HEK293 (cell line): ENCODE results near the gene NXPH2.
A peak's percentile ranks its signal among the peaks of the same experiment; 100 is the strongest.

ENCODE experiments used
- CTCF ChIA-PET: fragments of 350-600 bp; formaldehyde crosslinking; extraction: SDS; loops from one replicate; lab custom pipeline; 2021; ENCODE audit warnings: antibody characterized with exemption; lab: Yijun Ruan, JAX
- POLR2A ChIA-PET: fragments of 300-600 bp; formaldehyde crosslinking; extraction: SDS; loops from one replicate; lab custom pipeline; 2020; ENCODE audit warnings: antibody characterized with exemption, inconsistent platforms; lab: Yijun Ruan, JAX
- H3K27ac ChIP-seq: fragments of 200-500 bp; sonication (Bioruptor generic); 2 replicates; pipeline ENCODE4 v1.5.1; 2014; ENCODE audit warnings: low read depth, low read length, control low read depth, inconsistent platforms; ENCODE audit errors: extremely low read depth
- H3K36me3 ChIP-seq, 2 experiments: fragments of 200-500 bp in 1 of 2; sonication (Bioruptor generic) in 1 of 2; 1 replicate in 1 of 2; 2 replicates in 1 of 2; pipeline ENCODE4 v1.5.1; 2014 to 2017; ENCODE audit warnings: inconsistent platforms in 2 of 2, low read length in 2 of 2; ENCODE audit not compliant: control insufficient read depth in 2 of 2, insufficient read depth in 1 of 2
- H3K4me1 ChIP-seq: fragments of 200-500 bp; sonication (Bioruptor generic); 2 replicates; pipeline ENCODE4 v1.5.1; 2014; ENCODE audit warnings: mild to moderate bottlenecking, low read length, inconsistent platforms; ENCODE audit not compliant: control insufficient read depth, insufficient read depth
- H3K4me3 ChIP-seq: 2 replicates; pipeline ENCODE4 v1.5.1; 2011; ENCODE audit warnings: low read depth, mild to moderate bottlenecking, control low read depth, low read length, moderate library complexity
- H3K9me3 ChIP-seq: fragments of 200-500 bp; sonication (Bioruptor generic); 2 replicates; pipeline ENCODE4 v1.5.1; 2014; ENCODE audit warnings: low read depth, low read length, inconsistent platforms; ENCODE audit not compliant: control insufficient read depth, insufficient read depth
- FEZF1 ChIP-seq: fragments of 450-650 bp; formaldehyde crosslinking; IDR thresholded peaks from 2 replicates; pipeline ENCODE4 v1.5.1; 2016; ENCODE audit warnings: missing biosample characterization, missing genetic modification characterization
- GLIS1 ChIP-seq: fragments of 450-650 bp; formaldehyde crosslinking; IDR thresholded peaks from 2 replicates; pipeline ENCODE4 v1.5.1; 2016; ENCODE audit warnings: missing biosample characterization, missing genetic modification characterization
- KLF17 ChIP-seq: fragments of 450-650 bp; formaldehyde crosslinking; IDR thresholded peaks from 2 replicates; pipeline ENCODE4 v1.5.1; 2016; ENCODE audit warnings: missing biosample characterization, missing genetic modification characterization
- MEIS1 ChIP-seq: sonication (generic); formaldehyde crosslinking; IDR thresholded peaks from 2 replicates; pipeline ENCODE4 v1.8.1; 2022; ENCODE audit warnings: missing genetic modification reagents, mild to moderate bottlenecking, borderline replicate concordance
- MYNN ChIP-seq: fragments of 450-650 bp; formaldehyde crosslinking; IDR thresholded peaks from 2 replicates; pipeline ENCODE4 v1.5.1; 2016; ENCODE audit warnings: missing biosample characterization, missing genetic modification characterization, borderline replicate concordance
- SETDB1 ChIP-seq: IDR thresholded peaks from one replicate; pipeline ENCODE4 v1.6.1; 2017; ENCODE audit warnings: mild to moderate bottlenecking, low read length, moderate library complexity, mixed read lengths; ENCODE audit not compliant: insufficient read length
- ZNF175 ChIP-seq: fragments of 450-650 bp; formaldehyde crosslinking; IDR thresholded peaks from 2 replicates; pipeline ENCODE4 v1.5.1; 2016; ENCODE audit warnings: missing biosample characterization, missing genetic modification characterization
- ZNF18 ChIP-seq: fragments of 450-650 bp; formaldehyde crosslinking; IDR thresholded peaks from 2 replicates; pipeline ENCODE4 v1.5.1; 2016; ENCODE audit warnings: missing biosample characterization, missing genetic modification characterization
- ZNF548 ChIP-seq: fragments of 450-650 bp; formaldehyde crosslinking; IDR thresholded peaks from 2 replicates; pipeline ENCODE4 v1.5.1; 2016; ENCODE audit warnings: missing biosample characterization, missing genetic modification characterization
- ZNF629 ChIP-seq: fragments of 450-650 bp; formaldehyde crosslinking; IDR thresholded peaks from 2 replicates; pipeline ENCODE4 v1.5.1; 2017; ENCODE audit warnings: missing biosample characterization, missing genetic modification characterization
- ZNF658 ChIP-seq: fragments of 450-650 bp; formaldehyde crosslinking; IDR thresholded peaks from 2 replicates; pipeline ENCODE4; 2016; ENCODE audit warnings: missing biosample characterization, missing genetic modification characterization
- ZNF670 ChIP-seq: fragments of 450-650 bp; formaldehyde crosslinking; IDR thresholded peaks from 2 replicates; pipeline ENCODE4 v1.5.1; 2016; ENCODE audit warnings: missing biosample characterization, missing genetic modification characterization, low read depth
- ZNF747 ChIP-seq: fragments of 450-650 bp; formaldehyde crosslinking; IDR thresholded peaks from 2 replicates; pipeline ENCODE4 v1.5.1; 2016; ENCODE audit warnings: missing biosample characterization, missing genetic modification characterization
- ZSCAN16 ChIP-seq: fragments of 450-650 bp; formaldehyde crosslinking; IDR thresholded peaks from 2 replicates; pipeline ENCODE4 v1.5.1; 2016; ENCODE audit warnings: missing biosample characterization, missing genetic modification characterization
- TF ChIP-seq, protein P1 (sequence below): fragments of 450-650 bp; formaldehyde crosslinking; IDR thresholded peaks from 2 replicates; pipeline ENCODE4 v1.5.1; 2016; ENCODE audit warnings: missing biosample characterization, missing genetic modification characterization

The NXPH2 gene

GRCh38 chr2:138711812-138712211 is 68.4 kb downstream of the NXPH2 start (continued):
- TF ChIP-seq, protein P1, sequence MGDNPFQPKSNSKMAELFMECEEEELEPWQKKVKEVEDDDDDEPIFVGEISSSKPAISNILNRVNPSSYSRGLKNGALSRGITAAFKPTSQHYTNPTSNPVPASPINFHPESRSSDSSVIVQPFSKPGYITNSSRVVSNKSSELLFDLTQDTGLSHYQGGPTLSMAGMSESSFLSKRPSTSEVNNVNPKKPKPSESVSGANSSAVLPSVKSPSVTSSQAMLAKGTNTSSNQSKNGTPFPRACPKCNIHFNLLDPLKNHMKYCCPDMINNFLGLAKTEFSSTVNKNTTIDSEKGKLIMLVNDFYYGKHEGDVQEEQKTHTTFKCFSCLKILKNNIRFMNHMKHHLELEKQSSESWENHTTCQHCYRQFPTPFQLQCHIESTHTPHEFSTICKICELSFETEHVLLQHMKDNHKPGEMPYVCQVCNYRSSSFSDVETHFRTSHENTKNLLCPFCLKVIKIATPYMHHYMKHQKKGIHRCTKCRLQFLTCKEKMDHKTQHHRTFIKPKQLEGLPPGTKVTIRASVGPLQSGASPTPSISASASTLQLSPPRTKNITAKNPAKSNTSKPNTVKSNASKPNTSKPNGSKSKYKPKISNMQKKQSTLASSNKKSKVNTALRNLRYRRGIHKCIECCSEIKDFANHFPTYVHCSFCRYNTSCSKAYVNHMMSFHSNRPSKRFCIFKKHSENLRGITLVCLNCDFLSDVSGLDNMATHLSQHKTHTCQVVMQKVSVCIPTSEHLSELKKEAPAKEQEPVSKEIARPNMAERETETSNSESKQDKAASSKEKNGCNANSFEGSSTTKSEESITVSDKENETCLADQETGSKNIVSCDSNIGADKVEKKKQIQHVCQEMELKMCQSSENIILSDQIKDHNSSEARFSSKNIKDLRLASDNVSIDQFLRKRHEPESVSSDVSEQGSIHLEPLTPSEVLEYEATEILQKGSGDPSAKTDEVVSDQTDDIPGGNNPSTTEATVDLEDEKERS (tag by site-specific recombination): no peak
- no peak for TF ChIP-seq ZSCAN16

DNA sequence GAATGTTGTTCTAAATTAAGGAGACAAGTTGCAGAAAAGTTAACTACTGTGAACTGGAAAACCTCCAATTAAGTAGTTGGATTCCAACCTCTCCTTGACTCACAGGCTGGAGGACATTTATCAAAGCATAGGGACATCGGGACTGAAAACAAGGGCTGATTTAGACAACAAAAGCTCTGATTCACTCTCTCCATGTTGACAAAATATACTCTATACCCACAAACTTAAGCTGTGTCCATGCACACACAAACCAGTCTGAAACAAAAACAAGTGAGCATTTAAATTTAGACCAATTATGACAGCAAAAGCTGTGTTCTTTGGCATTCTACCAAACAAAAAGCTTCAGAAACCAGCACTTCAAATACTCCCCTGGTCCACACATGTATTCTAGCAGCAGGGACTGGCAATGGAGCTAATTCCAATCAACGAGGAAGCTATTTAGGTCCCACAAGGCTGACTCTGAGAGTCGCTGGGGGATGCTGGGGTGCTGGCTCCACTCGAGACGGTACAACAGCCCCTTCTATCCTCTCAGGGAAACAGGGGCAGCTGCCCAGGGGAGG is 71.4 kb downstream of the NXPH2 start:
- Histone ChIP-seq H3K4me3 (no peak overlapping the region), H3K4me1 (peaks cover 8% of the 10 kb centered on the region; the same call in 1 of the 2 replicates), H3K27ac (no peak overlapping the region), H3K9me3 (no peaks in the 10 kb centered on the region)
- POLR2A ChIA-PET: interaction anchor here (0.6 to 0.9 kb wide), 2 partner anchors 16 to 640 kb away, joined by 3 to 9 read pairs; no protein-coding TSS in a partner anchor
- TF ChIP-seq FEZF1 (tag by site-specific recombination) (peak; percentile 62), KLF17 (tag by site-specific recombination) (no peak), MYNN (tag by site-specific recombination) (no peak), ZNF629 (tag by site-specific recombination) (no peak), SETDB1 (no peak), ZNF747 (tag by site-specific recombination) (no peak)
- TF ChIP-seq, all 188 proteins: peak for 1
- CTCF ChIA-PET: interaction anchor here (0.6 to 1.7 kb wide), 4 partner anchors 16 to 854 kb away, joined by 3 to 9 read pairs (median 3); no protein-coding TSS in a partner anchor
- no peaks in the 10 kb centered on the region for H3K36me3 ChIP-seq

DNA sequence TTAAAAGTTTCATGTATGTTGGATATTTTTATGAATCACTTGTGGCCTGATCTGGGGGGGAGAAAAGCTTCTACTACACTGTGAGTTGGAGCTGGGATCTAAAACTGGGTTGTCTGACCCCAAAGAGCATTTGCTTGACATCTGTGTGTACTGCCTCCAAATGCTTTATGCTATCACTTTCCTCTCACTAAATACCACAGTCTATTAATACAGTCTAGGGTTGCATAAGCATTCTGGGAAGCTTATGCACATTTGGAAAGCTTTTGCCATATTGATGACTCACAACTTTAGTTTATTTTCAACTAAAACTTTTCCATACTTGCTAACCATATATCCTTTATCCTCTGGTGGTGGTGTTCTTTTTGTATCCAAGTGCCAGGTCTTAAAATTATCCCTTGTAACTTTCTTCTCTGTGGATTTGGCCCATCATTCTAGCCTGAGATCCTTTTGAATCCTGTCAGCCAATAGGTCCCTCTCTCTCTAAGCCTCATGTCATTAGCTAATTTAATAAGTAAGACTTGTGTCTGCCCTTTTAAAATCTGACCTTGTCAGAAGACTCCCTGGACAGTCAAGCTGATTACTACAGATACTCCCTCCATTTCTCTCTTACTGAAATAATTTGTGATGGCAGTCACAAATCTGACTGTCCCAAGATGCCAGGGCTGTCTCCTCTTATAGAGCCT is 72.7 kb downstream of the NXPH2 start:
- POLR2A ChIA-PET: no interaction called here
- CTCF ChIA-PET: interaction anchor here (0.6 to 1.7 kb wide), 3 partner anchors 79 to 650 kb away, joined by 3 to 9 read pairs (median 6); no protein-coding TSS in a partner anchor
- TF ChIP-seq ZNF18 (tag by site-specific recombination) (no peak), GLIS1 (tag by site-specific recombination) (no peak), MEIS1 (CRISPR knock-in tag) (no peak), ZNF670 (no peak), ZNF548 (no peak), ZNF175 (no peak), ZNF658 (tag by site-specific recombination) (no peak)
- Histone ChIP-seq H3K9me3 (no peaks in the 10 kb centered on the region), H3K36me3 (no peaks in the 10 kb centered on the region), H3K4me3 (no peak overlapping the region), H3K4me1 (peaks cover 8% of the 10 kb centered on the region; the same call in 1 of the 2 replicates), H3K27ac (no peak overlapping the region)
